ENCODE data around the gene UNC79. TPM values are rescaled to one million over a fixed set of nuclear protein-coding genes. Genes with fewer than 3 reads are reported as not detected.
"Not testable (repeated sequence)": the region's sequence is repeated elsewhere in the genome, so short reads cannot be mapped to it uniquely, and the experiment has no call there.

Gene UNC79
- total RNA-seq = 0.04 TPM

GRCh38 chr14:93430315-93431035 lies at the start of gene UNC79:
TSS of gene UNC79 (plus strand) at chr14:93430939. CDS start at chr14:93431030, 91 bp downstream.
- ATAC-seq = no peak

GRCh38 chr14:93381644-93382043 lies 49.1 kb upstream of the UNC79 start:
- ATAC-seq = no peak

GRCh38 chr14:93384256-93384655 lies 46.5 kb upstream of the UNC79 start:
- not testable (repeated sequence) for ATAC-seq

- ATAC-seq = no peak
Measured at GRCh38 chr14:93395231-93395630, 35.5 kb upstream of the UNC79 start.

- ATAC-seq = no peak
Measured at GRCh38 chr14:93396456-93396855, 34.3 kb upstream of the UNC79 start.

GRCh38 chr14:93398491-93398890 lies 32.2 kb upstream of the UNC79 start:
- no peak for ATAC-seq

GRCh38 chr14:93402951-93403350 lies 27.8 kb upstream of the UNC79 start:
- no peak for ATAC-seq

- no peak for ATAC-seq
Measured at GRCh38 chr14:93410021-93410420, 20.7 kb upstream of the UNC79 start.

GRCh38 chr14:93410893-93411292 lies 19.8 kb upstream of the UNC79 start:
- no peak for ATAC-seq

GRCh38 chr14:93425136-93425535 lies 5.6 kb upstream of the UNC79 start:
- not testable (repeated sequence) for ATAC-seq

GRCh38 chr14:93426750-93427149 lies 4.0 kb upstream of the UNC79 start:
- ATAC-seq = no peak

- ATAC-seq = no peak
Measured at GRCh38 chr14:93431036-93431670, 414 bp downstream of the UNC79 start.

GRCh38 chr14:93454224-93454623 lies 23.5 kb downstream of the UNC79 start:
- no peak for ATAC-seq

- no peak for ATAC-seq
Measured at GRCh38 chr14:93456356-93456755, 25.6 kb downstream of the UNC79 start.

GRCh38 chr14:93458234-93458633 lies 27.5 kb downstream of the UNC79 start:
- ATAC-seq = no peak

GRCh38 chr14:93462479-93462878 lies 31.7 kb downstream of the UNC79 start:
- ATAC-seq = no peak

- no peak for ATAC-seq
Measured at GRCh38 chr14:93464271-93464670, 33.5 kb downstream of the UNC79 start.

GRCh38 chr14:93475471-93475870 lies 44.7 kb downstream of the UNC79 start:
- no peak for ATAC-seq

- no peak for ATAC-seq
Measured at GRCh38 chr14:93476305-93476704, 45.6 kb downstream of the UNC79 start.

GRCh38 chr14:93479074-93479473 lies 48.3 kb downstream of the UNC79 start:
- ATAC-seq = not testable (repeated sequence)

GRCh38 chr14:93480867-93481266 lies 50.1 kb downstream of the UNC79 start:
- ATAC-seq = no peak

GRCh38 chr14:93481758-93482157 lies 51.0 kb downstream of the UNC79 start:
- no peak for ATAC-seq

GRCh38 chr14:93490001-93490400 lies 59.3 kb downstream of the UNC79 start:
- no peak for ATAC-seq

GRCh38 chr14:93493054-93493453 lies 62.3 kb downstream of the UNC79 start:
- no peak for ATAC-seq
